ENCODE measurements around the gene PPFIA3.
A peak's percentile ranks its signal among the peaks of the same experiment; 100 is the strongest.

PPFIA3 gene

DNA sequence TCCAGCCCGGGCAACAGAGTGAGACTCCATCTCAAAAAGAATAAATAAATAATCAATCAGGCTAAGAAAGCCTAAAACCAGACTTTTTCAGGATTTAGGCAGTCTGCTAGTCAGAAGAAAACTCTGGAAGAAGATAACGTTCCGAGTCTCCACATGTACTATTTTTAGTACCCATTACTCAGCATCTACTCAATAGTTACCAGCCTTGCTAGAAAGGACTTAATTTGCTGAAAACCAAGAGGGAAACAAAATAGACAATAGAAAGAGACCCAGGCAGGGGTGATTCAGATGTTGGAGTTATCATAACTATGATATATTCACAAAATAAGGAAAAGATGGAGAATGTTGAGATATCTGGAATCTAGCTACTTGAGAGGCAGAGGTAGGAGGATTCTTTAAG is 8.8 kb upstream of the PPFIA3 start:
- TF ChIP-seq, protein P1, sequence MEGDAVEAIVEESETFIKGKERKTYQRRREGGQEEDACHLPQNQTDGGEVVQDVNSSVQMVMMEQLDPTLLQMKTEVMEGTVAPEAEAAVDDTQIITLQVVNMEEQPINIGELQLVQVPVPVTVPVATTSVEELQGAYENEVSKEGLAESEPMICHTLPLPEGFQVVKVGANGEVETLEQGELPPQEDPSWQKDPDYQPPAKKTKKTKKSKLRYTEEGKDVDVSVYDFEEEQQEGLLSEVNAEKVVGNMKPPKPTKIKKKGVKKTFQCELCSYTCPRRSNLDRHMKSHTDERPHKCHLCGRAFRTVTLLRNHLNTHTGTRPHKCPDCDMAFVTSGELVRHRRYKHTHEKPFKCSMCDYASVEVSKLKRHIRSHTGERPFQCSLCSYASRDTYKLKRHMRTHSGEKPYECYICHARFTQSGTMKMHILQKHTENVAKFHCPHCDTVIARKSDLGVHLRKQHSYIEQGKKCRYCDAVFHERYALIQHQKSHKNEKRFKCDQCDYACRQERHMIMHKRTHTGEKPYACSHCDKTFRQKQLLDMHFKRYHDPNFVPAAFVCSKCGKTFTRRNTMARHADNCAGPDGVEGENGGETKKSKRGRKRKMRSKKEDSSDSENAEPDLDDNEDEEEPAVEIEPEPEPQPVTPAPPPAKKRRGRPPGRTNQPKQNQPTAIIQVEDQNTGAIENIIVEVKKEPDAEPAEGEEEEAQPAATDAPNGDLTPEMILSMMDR (IDR thresholded peaks at IDR 0.05; ENCODE audit: extremely low read depth, insufficient read depth, missing control alignments) = no peak
- in situ Hi-C loops (cut with MboI; ENCODE audit: low pct_unique_long_range_greater_than_20kb, low sequenced_read_pairs, unreplicated experiment) = no loop called here
- DNase-seq (ENCODE audit: low spot score) = no peak

DNA sequence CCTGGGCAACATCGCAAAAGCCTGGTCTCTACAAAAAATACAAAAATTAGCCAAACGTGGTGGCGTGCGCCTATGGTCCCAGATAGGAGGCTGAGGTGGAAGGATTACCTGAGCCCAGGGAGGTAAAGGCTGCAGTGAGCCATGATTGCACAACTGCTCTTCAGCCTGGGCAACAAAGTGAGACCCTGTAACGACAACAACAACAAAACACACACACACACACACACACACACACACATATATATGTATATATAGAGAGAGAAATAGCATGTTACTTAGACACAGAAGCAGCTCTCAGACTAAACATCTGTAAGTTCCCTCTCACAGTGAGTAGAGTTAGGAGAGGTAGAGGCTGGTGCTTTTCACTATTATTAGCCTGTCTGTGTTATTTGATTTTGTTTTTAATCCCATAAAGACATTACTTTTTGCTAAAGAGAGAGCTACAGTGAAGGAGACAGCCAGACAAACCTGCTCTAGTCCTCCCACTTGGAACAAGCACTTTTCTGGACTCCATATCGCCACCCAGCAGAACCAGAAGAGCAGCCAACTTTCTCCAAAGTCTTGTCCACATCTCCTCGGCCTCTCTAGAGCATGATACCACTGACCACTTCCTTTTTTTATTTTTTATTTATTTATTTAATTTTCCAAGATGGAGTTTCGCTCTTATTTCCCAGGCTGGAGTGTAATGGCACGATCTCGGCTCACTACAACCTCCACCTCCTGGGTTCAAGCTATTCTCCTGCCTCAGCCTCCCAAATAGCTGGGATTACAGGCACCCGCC is 7.9 kb upstream of the PPFIA3 start:
- TF ChIP-seq, protein P1 (IDR thresholded peaks at IDR 0.05; ENCODE audit: extremely low read depth, insufficient read depth, missing control alignments) = no peak
- in situ Hi-C loops (cut with MboI; ENCODE audit: low pct_unique_long_range_greater_than_20kb, low sequenced_read_pairs, unreplicated experiment) = no loop called here
- DNase-seq (ENCODE audit: low spot score) = no peak

DNA sequence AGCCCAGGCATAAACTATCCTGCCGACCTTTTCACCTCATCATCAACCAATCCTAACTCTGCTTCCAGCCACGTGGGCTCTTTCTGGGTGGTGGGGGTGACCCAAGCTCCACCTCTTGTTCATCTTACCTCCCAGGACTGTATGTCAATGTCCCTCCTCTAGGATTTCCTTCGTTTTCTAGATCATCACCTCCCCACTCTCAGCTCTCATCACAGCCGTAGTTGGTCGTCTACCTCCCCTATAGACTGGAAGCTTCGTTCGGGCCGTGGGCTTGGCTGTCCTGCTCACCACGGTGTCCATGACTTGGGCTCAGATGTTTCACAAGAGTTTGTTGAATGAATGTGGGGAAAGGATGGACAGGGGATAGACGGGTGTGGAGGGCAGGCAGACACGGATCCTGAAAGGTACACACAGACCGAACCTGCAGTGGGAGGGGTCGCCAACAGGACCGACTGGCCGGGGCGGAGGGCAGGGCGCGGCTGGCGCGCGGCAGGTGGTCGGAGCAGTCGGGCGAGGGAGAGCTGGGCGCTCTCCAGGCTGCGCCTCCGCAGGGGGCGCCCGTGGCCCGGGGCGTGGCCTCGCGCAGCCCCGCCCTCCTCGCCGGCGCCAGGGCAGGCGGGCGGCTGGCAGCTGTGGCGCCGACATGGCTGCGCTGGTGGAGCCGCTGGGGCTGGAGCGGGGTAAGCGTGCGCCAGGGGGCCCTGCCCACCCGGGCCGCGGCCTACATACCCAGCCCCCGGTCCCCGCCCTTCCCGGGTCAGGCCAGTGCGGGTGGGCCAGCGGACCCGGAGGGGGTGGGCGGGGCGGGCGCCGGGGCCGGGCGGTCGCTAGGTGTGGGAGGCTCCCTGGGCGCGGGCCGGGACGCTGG is 5.3 kb upstream of the PPFIA3 start, which contains the start of gene LIN7B:
Gene LIN7B, plus strand, starts transcription at position 609 of the 868 bp plus-strand sequence. Its CDS starts 35 bp downstream, at position 644.
- in situ Hi-C loops (cut with MboI; ENCODE audit: low pct_unique_long_range_greater_than_20kb, low sequenced_read_pairs, unreplicated experiment) = no loop called here
- DNase-seq (ENCODE audit: low spot score) = peak; percentile 96
- TF ChIP-seq, protein P1 (IDR thresholded peaks at IDR 0.05; ENCODE audit: extremely low read depth, insufficient read depth, missing control alignments) = peak; percentile 74

DNA sequence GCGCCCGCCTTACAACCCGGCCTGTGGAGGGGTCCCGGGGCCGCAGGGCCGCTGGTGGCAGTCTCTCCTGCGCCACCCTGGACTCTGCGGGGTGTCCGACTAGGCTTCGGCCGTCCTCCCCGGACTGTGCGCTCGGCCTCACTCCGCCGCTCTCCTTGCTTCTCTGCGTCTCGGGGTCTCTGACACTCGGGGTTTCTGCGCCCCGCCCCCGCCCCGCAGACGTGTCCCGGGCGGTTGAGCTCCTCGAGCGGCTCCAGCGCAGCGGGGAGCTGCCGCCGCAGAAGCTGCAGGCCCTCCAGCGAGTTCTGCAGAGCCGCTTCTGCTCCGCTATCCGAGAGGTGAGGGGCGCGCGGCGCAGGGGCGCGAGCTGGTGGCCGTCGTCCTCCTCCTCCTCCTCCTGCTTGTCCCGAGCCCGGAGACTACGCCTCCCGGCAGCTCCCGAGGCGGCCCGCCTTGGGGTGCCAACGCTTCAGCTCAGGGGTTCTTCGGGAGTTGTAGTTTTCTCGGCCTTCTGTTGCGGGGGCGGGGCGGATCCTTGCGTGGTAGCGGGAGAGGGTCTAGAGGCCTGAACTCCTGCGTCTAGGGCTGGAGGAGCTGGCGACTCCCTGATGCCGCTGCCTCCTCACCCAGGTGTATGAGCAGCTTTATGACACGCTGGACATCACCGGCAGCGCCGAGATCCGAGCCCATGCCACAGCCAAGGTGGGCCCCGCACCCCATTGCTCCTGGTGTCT is 4.5 kb upstream of the PPFIA3 start:
- in situ Hi-C loops (cut with MboI; ENCODE audit: low pct_unique_long_range_greater_than_20kb, low sequenced_read_pairs, unreplicated experiment) = no loop called here
- TF ChIP-seq, protein P1 (IDR thresholded peaks at IDR 0.05; ENCODE audit: extremely low read depth, insufficient read depth, missing control alignments) = no peak
- peak; percentile 57 for DNase-seq (ENCODE audit: low spot score)

DNA sequence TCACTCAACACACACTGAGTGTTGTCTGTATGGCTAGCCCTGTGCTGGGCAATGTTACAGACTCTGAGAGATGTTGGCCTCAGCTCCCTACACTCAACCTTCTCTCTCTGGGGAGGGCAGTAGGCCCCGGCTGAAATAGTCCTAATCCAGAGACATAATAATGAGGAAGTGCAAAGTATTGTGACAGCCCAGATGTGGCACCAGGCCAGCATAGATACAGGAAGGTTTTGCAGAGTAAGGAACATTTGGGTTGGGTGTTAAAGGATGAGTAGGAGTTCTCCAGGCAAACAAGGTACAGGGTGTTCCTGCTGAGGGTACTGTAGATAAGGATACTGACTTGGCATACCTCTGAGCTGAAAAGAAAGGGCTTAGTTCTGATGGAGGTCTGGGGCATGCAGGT is 2.8 kb upstream of the PPFIA3 start:
- in situ Hi-C loops (cut with MboI; ENCODE audit: low pct_unique_long_range_greater_than_20kb, low sequenced_read_pairs, unreplicated experiment) = no loop called here
- no peak for DNase-seq (ENCODE audit: low spot score)
- TF ChIP-seq, protein P1 (IDR thresholded peaks at IDR 0.05; ENCODE audit: extremely low read depth, insufficient read depth, missing control alignments) = no peak

All from GM13977 (cell line).